Activated CD4-positive, alpha-beta T cell treated with anti-CD3 and anti-CD28 coated beads for 36 hours (primary cell): ENCODE data around the gene GJB3. TPM values are rescaled to one million over a fixed set of nuclear protein-coding genes. Genes with fewer than 3 reads are reported as not detected.
"Not testable (repeated sequence)": the region's sequence is repeated elsewhere in the genome, so short reads cannot be mapped to it uniquely, and the experiment has no call there.

Experiments
- ATAC-seq: fragments of 200-7000 bp; cut with Tn5 transposase; one replicate; pipeline ENCODE4 v1.10.0; 2021; ENCODE audit warnings: mild to moderate bottlenecking, moderate library complexity
- CTCF ChIA-PET: fragments of 350-600 bp; sonication (Branson Sonifier 250); formaldehyde crosslinking; loops from one replicate; lab custom pipeline; 2021; ENCODE audit warnings: antibody characterized with exemption; lab: Charles Lee
- POLR2A ChIA-PET: fragments of 350-600 bp; sonication (Branson Sonifier 250); formaldehyde crosslinking; loops from one replicate; lab custom pipeline; 2021; ENCODE audit warnings: antibody characterized with exemption, inconsistent platforms; lab: Charles Lee
- DNase-seq: peaks from one replicate; pipeline ENCODE4 v3.0.0-alpha.2; 2020
- H3K27ac Mint-ChIP-seq: one replicate; pipeline ENCODE4 v1.8.0; 2021; ENCODE audit warnings: mixed read lengths
- H3K27me3 Mint-ChIP-seq: one replicate; pipeline ENCODE4 v1.8.0; 2021; ENCODE audit warnings: mixed read lengths
- H3K36me3 Mint-ChIP-seq: one replicate; pipeline ENCODE4 v1.8.0; 2021; ENCODE audit warnings: low read depth, mixed read lengths
- H3K4me1 Mint-ChIP-seq: one replicate; pipeline ENCODE4 v1.8.0; 2021; ENCODE audit warnings: mixed read lengths
- H3K4me3 Mint-ChIP-seq: one replicate; pipeline ENCODE4 v1.8.0; 2021; ENCODE audit warnings: mild to moderate bottlenecking, moderate library complexity, mixed read lengths
- H3K9me3 Mint-ChIP-seq: one replicate; pipeline ENCODE4 v1.8.0; 2021; ENCODE audit warnings: low read depth, mixed read lengths
- intact Hi-C, 2 experiments: fragments of 100-400 bp; cut with DNase I in 1 of 2; cut with micrococcal nuclease in 1 of 2; formaldehyde crosslinking; loops; one replicate each; pipeline versions ENCODE4 v1.14.2 to v1.15.1; 2022 to 2024; cut with DNase I, micrococcal nuclease
- total RNA-seq, 2 experiments: library from RNA; stranded (reverse); gene quantifications; one replicate each; pipeline ENCODE4 v1.2.3, GENCODE V29; 2021

The GJB3 gene
- total RNA-seq, 2 experiments from 2014 or later, result not detected

DNA sequence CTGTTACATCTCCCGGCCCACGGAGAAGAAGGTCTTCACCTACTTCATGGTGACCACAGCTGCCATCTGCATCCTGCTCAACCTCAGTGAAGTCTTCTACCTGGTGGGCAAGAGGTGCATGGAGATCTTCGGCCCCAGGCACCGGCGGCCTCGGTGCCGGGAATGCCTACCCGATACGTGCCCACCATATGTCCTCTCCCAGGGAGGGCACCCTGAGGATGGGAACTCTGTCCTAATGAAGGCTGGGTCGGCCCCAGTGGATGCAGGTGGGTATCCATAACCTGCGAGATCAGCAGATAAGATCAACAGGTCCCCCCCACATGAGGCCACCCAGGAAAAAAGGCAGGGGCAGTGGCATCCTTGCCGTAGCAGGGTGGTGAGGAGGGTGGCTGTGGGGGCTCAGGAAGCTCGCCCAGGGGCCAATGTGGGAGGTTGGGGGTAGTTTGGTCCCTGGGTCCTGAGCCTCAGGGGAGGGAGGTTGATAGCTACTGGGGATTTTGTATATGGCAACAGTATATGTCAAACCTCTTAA lies 19.2 kb upstream of the GJB3 start:
- Mint-ChIP-seq H3K36me3 (no peaks in the 10 kb centered on the region), H3K9me3 (no peaks in the 10 kb centered on the region), H3K27ac (no peak overlapping the region), H3K27me3 (no peaks in the 10 kb centered on the region), H3K4me1 (no peaks in the 10 kb centered on the region), H3K4me3 (no peak overlapping the region)
- intact Hi-C loops, result no loop called here
- ChIA-PET CTCF (no interaction called here), POLR2A (no interaction called here)
- DNase-seq (no peak), ATAC-seq (no peak)

DNA sequence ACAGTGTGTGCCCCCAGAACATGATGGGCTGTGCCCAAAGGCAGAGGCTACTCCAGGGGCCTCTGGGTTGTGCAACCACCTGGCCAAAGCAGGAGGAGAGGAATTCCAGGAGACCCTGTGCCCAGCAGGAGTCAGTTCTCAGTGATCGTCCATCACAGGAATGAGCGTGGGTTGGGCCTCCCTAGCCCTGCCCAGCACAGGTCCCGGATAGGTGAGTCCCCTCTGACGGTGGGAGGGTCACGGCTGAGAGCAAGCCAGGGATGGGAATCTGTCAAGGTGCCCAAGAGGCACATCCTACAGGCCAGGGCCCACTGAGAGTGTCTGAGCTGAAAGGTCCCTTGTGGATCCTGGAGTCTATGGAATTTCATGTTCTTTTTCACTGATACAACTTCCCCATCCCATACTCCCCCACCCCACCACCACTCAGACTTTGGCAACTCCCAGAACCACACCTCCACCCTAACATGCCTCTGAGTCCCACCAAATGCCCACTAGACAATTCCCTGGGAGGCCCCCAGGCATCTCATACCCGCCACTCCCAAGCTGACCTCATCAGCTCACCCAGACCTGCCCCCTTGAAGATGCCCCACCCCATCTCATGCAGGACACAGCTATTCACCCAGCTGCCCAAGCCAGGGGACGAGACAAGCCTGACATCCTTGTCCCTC lies 18.4 kb upstream of the GJB3 start:
- H3K4me1 Mint-ChIP-seq, result no peaks in the 10 kb centered on the region

DNA sequence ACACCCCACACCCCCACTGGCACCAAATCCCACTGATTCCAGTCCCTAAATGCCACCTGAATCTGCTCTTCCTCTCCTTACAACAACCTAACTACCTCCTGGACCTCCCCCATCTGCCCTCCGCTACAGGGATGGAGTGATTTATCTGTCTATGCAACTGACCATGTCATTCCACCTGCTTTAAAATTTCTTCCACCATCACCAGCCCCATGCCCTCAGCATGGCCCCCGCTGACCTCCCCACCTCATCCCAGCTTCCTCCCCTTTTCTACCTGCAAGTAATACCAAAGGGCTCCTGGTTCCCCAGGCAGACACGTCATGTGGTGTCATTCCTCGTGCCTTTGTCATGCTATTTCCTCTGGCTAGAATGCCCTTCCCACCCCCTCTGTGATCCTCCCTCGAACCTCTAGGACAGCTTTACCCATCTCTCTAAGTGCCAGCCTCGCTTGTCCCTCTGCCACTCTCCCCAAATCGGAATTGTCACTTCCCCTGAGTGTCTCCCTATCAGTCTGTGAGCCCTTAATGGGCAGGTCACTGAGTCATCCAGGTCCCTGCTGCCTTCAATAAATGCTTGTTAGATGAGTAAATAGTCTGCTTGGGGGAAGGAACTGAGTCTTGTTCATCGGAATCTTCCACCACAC lies 17.8 kb upstream of the GJB3 start:
- H3K9me3 Mint-ChIP-seq, result no peaks in the 10 kb centered on the region
- no peak for ATAC-seq
- ChIA-PET POLR2A (no interaction called here), CTCF (no interaction called here)
- intact Hi-C loops, result no loop called here
- DNase-seq, result no peak
- no peaks in the 10 kb centered on the region for H3K36me3 Mint-ChIP-seq
- H3K27me3 Mint-ChIP-seq, result no peaks in the 10 kb centered on the region
- H3K27ac Mint-ChIP-seq, result no peak overlapping the region
- no peaks in the 10 kb centered on the region for H3K4me1 Mint-ChIP-seq
- H3K4me3 Mint-ChIP-seq, result no peak overlapping the region

More for the DNA sequence above, 18.4 kb upstream of the GJB3 start:
- POLR2A ChIA-PET, result no interaction called here
- no peak overlapping the region for H3K4me3 Mint-ChIP-seq
- no peaks in the 10 kb centered on the region for H3K27me3 Mint-ChIP-seq
- intact Hi-C loops, result no loop called here
- ATAC-seq (no peak), DNase-seq (no peak)
- CTCF ChIA-PET, result no interaction called here
- H3K27ac Mint-ChIP-seq, result no peak overlapping the region
- H3K9me3 Mint-ChIP-seq, result no peaks in the 10 kb centered on the region
- no peaks in the 10 kb centered on the region for H3K36me3 Mint-ChIP-seq

DNA sequence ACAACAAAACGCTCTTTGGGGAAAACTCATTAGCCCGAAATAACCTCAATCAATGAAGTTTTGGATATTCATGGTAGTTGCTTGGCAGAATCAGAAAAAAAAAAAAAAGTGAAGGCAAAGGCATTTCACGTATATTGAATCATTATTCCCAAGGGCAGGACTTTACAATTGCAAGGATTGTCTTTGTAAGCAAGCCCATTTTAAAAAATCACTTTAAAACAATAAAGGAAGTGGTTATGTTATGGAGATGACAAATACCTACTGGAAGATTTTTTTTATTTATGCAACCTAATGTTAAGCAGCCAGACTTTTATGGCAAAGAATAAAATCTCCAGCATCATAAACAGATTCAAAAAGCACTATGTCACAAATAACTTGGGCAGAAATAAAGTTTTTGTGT lies 12.2 kb upstream of the GJB3 start:
- DNase-seq (no peak), ATAC-seq (no peak)
- POLR2A ChIA-PET, result no interaction called here
- intact Hi-C loops, result no loop called here
- CTCF ChIA-PET, result no interaction called here
- H3K27me3 Mint-ChIP-seq, result peaks cover 2% of the 10 kb centered on the region
- no peaks in the 10 kb centered on the region for H3K36me3 Mint-ChIP-seq
- H3K27ac Mint-ChIP-seq, result no peak overlapping the region
- H3K4me3 Mint-ChIP-seq, result no peak overlapping the region
- H3K4me1 Mint-ChIP-seq, result no peaks in the 10 kb centered on the region
- H3K9me3 Mint-ChIP-seq, result no peaks in the 10 kb centered on the region

DNA sequence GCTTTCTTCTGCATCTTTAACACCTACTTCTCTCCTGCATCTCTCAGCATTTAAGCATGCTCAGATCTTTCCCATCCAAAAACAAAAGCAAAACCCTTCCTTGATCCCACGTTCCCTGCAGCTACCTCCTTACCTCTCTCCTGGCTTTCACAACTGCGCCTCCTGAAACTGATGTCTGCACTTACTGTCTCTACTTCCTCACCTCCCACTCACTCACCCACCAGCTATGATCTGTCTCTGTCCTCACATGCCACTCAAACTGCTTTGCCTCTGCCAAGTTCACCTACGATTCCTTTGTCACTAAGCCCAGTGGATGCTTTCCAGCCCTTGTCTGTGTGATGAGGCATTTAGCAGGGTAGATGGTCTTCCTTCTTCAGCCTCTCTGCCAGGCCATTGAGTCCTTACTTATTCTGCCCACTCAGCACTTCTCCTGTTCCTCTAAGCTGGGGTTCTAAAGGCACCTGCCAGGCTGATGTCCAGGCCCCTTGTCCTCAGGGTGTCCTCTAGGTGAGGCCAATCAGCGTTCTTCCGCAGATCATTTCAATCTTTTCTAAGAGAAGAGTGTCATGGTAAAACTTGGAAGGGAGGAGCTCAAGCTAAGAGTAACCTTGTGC lies 10.0 kb upstream of the GJB3 start:
- Mint-ChIP-seq H3K4me1 (no peaks in the 10 kb centered on the region), H3K4me3 (no peak overlapping the region), H3K27ac (no peak overlapping the region), H3K9me3 (no peaks in the 10 kb centered on the region), H3K27me3 (peaks cover 2% of the 10 kb centered on the region), H3K36me3 (no peaks in the 10 kb centered on the region)
- no peak for DNase-seq
- intact Hi-C loops, result no loop called here
- no peak for ATAC-seq
- POLR2A ChIA-PET, result no interaction called here
- CTCF ChIA-PET, result no interaction called here

DNA sequence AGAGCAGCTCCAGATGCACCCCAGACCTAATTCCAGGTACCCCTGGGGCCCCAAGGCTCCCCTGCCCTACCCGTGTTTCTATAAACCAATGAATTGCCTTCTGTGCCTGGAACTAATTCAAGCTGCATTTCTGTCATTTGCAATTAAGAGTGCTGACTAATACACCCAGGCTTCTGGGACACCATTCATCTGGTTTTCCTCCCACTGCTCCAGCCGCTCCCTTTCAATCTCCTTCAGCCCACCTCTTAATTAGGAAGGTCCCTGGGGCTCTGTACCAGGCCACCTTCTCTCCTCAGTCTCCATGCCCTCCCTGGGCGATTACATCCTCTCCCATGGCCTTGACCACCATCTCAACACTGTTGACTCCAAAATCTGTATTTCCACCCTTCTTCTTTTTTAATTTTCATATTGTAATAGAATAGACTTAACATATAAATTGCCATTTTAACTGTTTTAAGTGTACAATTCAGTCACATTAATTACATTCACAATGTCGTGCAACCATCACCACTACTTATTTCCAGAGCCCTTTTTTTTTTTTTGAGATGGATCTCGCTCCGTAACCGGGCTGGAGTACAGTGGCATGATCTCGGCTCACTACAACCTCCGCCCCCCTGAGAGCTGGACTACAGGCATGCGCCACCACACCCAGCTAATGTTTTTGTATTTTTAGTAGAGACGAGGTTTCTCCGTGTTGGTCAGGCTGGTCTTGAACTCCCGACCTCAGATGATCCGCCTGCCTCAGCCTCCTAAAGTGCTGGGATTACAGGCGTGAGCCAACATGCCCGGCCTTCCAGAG lies 9.2 kb upstream of the GJB3 start:
- H3K4me1 Mint-ChIP-seq, result no peaks in the 10 kb centered on the region
- CTCF ChIA-PET, result no interaction called here
- H3K4me3 Mint-ChIP-seq, result no peak overlapping the region
- intact Hi-C loops, result no loop called here
- POLR2A ChIA-PET, result no interaction called here
- DNase-seq (no peak), ATAC-seq (no peak)
- peaks cover 2% of the 10 kb centered on the region for H3K27me3 Mint-ChIP-seq
- no peaks in the 10 kb centered on the region for H3K36me3 Mint-ChIP-seq
- no peak overlapping the region for H3K27ac Mint-ChIP-seq
- no peaks in the 10 kb centered on the region for H3K9me3 Mint-ChIP-seq

DNA sequence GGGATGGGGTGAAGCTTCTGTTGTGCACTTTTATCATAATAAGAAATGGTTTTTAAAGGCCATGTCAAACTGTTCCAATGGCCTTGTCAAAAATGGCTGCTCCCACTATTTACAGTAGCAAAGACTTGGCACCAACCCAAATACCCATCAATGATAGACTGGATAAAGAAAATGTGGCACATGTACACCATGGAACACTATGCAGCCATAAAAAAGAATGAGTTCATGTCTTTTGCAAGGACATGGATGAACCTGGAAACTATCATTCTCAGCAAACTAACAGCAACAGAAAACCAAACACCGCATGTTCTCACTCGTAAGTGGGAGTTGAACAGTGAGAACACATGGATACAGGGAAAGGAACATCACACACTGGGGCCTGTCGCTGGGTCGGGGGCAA lies 7.9 kb upstream of the GJB3 start:
- H3K36me3 Mint-ChIP-seq, intact Hi-C loops, H3K27me3 Mint-ChIP-seq, H3K9me3 Mint-ChIP-seq, CTCF ChIA-PET, POLR2A ChIA-PET, H3K4me1 Mint-ChIP-seq, ATAC-seq, H3K4me3 Mint-ChIP-seq, DNase-seq, H3K27ac Mint-ChIP-seq: not testable (repeated sequence)

DNA sequence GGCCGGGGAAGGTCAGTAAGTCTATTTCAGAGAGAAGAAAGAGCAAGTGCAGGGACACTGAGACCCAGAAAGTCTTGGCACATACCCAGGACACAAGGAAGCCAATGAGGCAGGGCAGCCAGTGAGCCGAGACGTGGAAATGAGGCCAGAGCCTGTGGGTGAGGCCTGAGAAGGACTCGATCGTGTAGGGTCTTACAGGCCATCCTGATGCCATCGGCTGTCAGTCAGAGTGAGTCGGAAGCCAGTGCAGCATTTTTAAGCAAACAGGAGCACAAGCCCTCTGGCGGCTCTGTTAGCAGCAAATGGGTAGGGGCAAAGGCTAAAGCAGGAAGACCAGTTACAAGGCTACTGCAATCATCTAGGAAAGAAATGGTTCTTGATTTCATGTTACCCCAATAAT lies 6.1 kb upstream of the GJB3 start:
- DNase-seq, result no peak
- H3K27me3 Mint-ChIP-seq, result peaks cover 8% of the 10 kb centered on the region
- no peak for ATAC-seq
- H3K4me1 Mint-ChIP-seq, result no peaks in the 10 kb centered on the region
- ChIA-PET CTCF (no interaction called here), POLR2A (no interaction called here)
- H3K36me3 Mint-ChIP-seq, result no peaks in the 10 kb centered on the region
- no peak overlapping the region for H3K27ac Mint-ChIP-seq
- H3K4me3 Mint-ChIP-seq, result no peak overlapping the region
- intact Hi-C loops, result no loop called here
- no peaks in the 10 kb centered on the region for H3K9me3 Mint-ChIP-seq

DNA sequence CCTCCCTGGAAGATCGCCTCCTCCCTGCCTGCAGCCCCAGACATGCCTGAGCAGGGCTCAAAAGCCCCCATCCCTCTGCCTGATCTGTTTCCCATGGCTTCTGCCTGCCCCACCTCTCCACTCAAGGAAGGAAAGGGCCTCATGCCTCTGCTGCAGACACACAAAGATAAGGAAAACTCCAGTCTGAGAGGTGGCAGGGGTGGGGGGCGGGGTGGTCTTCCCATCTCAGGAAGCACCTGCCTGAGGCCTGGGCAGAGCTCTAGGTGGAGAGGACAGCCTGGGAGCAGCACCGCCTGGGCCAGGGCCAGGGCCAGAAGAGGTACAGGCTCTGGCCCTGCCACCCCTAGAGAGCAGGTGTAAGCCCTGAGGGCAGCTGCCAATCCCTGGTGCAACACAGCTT lies 4.1 kb upstream of the GJB3 start:
- H3K4me1 Mint-ChIP-seq, result peaks cover 1% of the 10 kb centered on the region
- no peaks in the 10 kb centered on the region for H3K9me3 Mint-ChIP-seq
- H3K36me3 Mint-ChIP-seq, result no peaks in the 10 kb centered on the region
- intact Hi-C loops, result no loop called here
- ATAC-seq, result no peak
- ChIA-PET CTCF (interaction anchor here (0.6 to 1.1 kb wide), 2 partner anchors 9 to 147 kb away, joined by 3 read pairs; no protein-coding TSS in a partner anchor), POLR2A (no interaction called here)
- H3K27ac Mint-ChIP-seq, result no peak overlapping the region
- no peak overlapping the region for H3K4me3 Mint-ChIP-seq
- DNase-seq, result no peak
- peaks cover 13% of the 10 kb centered on the region for H3K27me3 Mint-ChIP-seq

DNA sequence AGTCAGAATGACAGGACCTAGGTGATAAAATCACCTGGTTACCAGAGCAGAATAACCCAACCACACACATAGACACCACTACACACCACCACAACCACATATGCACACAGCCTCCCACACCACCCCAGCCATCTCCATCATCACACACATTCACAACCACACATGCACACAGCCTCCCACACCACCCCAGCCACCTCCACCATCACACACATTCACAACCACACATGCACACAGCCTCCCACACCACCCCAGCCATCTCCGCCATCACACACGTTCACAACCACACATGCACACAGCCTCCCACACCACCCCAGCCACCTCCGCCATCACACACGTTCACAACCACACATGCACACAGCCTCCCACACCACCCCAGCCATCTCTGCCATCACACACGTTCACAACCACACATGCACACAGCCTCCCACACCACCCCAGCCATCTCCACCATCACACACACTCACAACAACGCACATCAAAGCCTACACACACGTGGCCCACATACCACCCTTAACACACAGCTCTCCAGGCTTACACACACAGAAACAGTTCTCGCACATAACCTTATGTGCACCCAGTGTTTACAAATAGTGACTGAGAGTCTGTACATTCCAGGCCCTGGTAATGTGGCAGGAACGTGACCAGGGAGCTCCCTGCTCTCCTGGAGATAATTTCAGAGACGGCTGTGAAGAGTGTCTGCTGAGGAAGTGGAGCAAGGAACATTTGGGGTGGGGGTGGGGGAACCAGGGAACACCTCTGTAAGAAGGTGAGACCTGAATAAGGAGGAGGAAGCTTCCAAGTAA lies 3.3 kb upstream of the GJB3 start:
- intact Hi-C loops, result no loop called here
- CTCF ChIA-PET, result no interaction called here
- no peak for DNase-seq
- Mint-ChIP-seq H3K36me3 (no peaks in the 10 kb centered on the region), H3K4me1 (peaks cover 3% of the 10 kb centered on the region), H3K27me3 (peaks cover 19% of the 10 kb centered on the region), H3K27ac (no peak overlapping the region), H3K9me3 (no peaks in the 10 kb centered on the region), H3K4me3 (no peak overlapping the region)
- no peak for ATAC-seq
- POLR2A ChIA-PET, result no interaction called here

DNA sequence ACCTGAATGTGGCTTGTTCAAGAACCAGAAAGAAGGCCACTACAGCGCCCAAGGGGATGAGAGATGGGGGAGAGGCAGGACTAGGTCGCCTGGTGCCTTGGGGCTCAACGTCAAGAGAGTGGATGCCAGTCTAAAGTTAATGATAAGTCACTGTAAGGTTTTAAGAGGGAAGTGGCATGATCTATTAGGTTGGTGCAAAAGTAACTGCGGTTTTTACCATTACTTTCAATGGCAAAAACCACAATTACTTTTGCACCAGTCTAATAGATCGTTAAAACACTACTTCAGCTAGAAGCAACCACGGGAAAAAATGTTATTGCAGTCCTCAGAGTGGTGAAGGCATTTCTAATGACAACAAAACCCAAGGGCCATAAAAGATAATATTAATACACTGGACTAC lies 2.6 kb upstream of the GJB3 start:
- ChIA-PET POLR2A (no interaction called here), CTCF (interaction anchor here (0.7 kb wide), 1 partner anchor 75 kb away, joined by 3 read pairs; no protein-coding TSS in a partner anchor)
- H3K4me1 Mint-ChIP-seq, result peaks cover 3% of the 10 kb centered on the region
- H3K27me3 Mint-ChIP-seq, result peaks cover 24% of the 10 kb centered on the region
- ATAC-seq, result no peak
- intact Hi-C loops, result no loop called here
- H3K4me3 Mint-ChIP-seq, result no peak overlapping the region
- DNase-seq, result no peak
- H3K27ac Mint-ChIP-seq, result no peak overlapping the region
- H3K9me3 Mint-ChIP-seq, result no peaks in the 10 kb centered on the region
- no peaks in the 10 kb centered on the region for H3K36me3 Mint-ChIP-seq
